H1 (cell line): Measurements from ENCODE around the gene FOXO6. TPM values are rescaled to one million over a fixed set of nuclear protein-coding genes. Genes with fewer than 3 reads are reported as not detected.

Experiments
- CHD7 ChIP-seq: fragments of 300-600 bp; sonication (generic); IDR thresholded peaks from 2 replicates; pipeline ENCODE4 v1.7.1; 2012; ENCODE audit warnings: low read length, moderate library complexity, mild to moderate bottlenecking, inconsistent platforms; ENCODE audit not compliant: insufficient replicate concordance
- HDAC6 ChIP-seq: IDR thresholded peaks from one replicate; pipeline ENCODE4 v1.7.1; 2012; ENCODE audit warnings: low read depth, mild to moderate bottlenecking, inconsistent platforms, low read length, moderate library complexity
- MAX ChIP-seq: IDR thresholded peaks from 2 replicates; pipeline ENCODE4 v1.6.1; 2012; ENCODE audit warnings: inconsistent platforms
- RXRA ChIP-seq: IDR thresholded peaks from 2 replicates; pipeline ENCODE4 v1.6.1; 2011; ENCODE audit warnings: low read depth, mild to moderate bottlenecking, low read length, moderate library complexity; ENCODE audit not compliant: insufficient read depth
- SRF ChIP-seq: IDR thresholded peaks from 2 replicates; pipeline ENCODE4 v1.6.1; 2011; ENCODE audit warnings: mild to moderate bottlenecking, low read depth, low read length, moderate library complexity
- polyA plus RNA-seq, 7 experiments: library from polyadenylated mRNA; depleted of rRNA in 3 of 7; stranded (reverse) in 5 of 7; unstranded in 2 of 7; fragments of >200 nt in 5 of 7; fragments of 200-250 nt in 2 of 7; gene quantifications; 1 replicate in 5 of 7; 2 replicates in 1 of 7; 4 replicates in 1 of 7; pipeline versions ENCODE4 v1.2.1 to v1.2.3, GENCODE V29; 2011 to 2013; ENCODE audit warnings: missing spikeins in 2 of 7, mixed read lengths in 2 of 7
- total RNA-seq: library from RNA; stranded (reverse); fragmentation: NEBNext Ultra II Directional; extraction: Animal tissue kit (Norgen Biotek cat#: 25700); gene quantifications from 2 replicates; pipeline ENCODE4 v1.2.1, GENCODE V29; 2021

FOXO6 gene
- total and polyA plus RNA-seq, 2 of the 8 experiments (the other 6 are each of a cell fraction or from before 2014, with no cell fraction given), result 0.59 to 3.0 TPM

- TF ChIP-seq CHD7, result no peak
- TF ChIP-seq HDAC6, result no peak
- no peak for TF ChIP-seq RXRA
- no peak for TF ChIP-seq MAX
- TF ChIP-seq SRF, result no peak
Measured at GRCh38 chr1:41344708-41345159, 16.5 kb upstream of the FOXO6 start (continued).
